Gastroesophageal sphincter (tissue), 3 donors: Measurements from ENCODE around the gene GRK4.

Experiments
- POLR2A ChIP-seq, 2 donors: fragments of 450-650 bp; IDR thresholded peaks; one replicate each; pipeline ENCODE4 v1.6.1; 2017; ENCODE audit warnings: antibody characterized with exemption in 2 of 2, mild to moderate bottlenecking in 2 of 2, moderate library complexity in 1 of 2
- POLR2AphosphoS5 ChIP-seq: sonication (generic); formaldehyde crosslinking; IDR thresholded peaks from one replicate; pipeline ENCODE4 v1.6.1; 2017; ENCODE audit warnings: antibody characterized with exemption
- TF ChIP-seq, protein P1 (sequence below), 4 experiments: fragments of 200-600 bp in 2 of 4; fragments of 450-650 bp in 2 of 4; sonication (generic) in 1 of 4; IDR thresholded peaks; one replicate each; pipeline ENCODE4 v1.5.1; 2017 to 2019; ENCODE audit warnings: antibody characterized with exemption in 4 of 4, mild to moderate bottlenecking in 2 of 4, moderate library complexity in 2 of 4

GRCh38 chr4:2963175-2963965 is at the start of gene GRK4, which contains the start of gene NOP14:
- TF ChIP-seq, protein P1, sequence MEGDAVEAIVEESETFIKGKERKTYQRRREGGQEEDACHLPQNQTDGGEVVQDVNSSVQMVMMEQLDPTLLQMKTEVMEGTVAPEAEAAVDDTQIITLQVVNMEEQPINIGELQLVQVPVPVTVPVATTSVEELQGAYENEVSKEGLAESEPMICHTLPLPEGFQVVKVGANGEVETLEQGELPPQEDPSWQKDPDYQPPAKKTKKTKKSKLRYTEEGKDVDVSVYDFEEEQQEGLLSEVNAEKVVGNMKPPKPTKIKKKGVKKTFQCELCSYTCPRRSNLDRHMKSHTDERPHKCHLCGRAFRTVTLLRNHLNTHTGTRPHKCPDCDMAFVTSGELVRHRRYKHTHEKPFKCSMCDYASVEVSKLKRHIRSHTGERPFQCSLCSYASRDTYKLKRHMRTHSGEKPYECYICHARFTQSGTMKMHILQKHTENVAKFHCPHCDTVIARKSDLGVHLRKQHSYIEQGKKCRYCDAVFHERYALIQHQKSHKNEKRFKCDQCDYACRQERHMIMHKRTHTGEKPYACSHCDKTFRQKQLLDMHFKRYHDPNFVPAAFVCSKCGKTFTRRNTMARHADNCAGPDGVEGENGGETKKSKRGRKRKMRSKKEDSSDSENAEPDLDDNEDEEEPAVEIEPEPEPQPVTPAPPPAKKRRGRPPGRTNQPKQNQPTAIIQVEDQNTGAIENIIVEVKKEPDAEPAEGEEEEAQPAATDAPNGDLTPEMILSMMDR (IDR thresholded peaks at IDR 0.05): peak in 2 of 4 experiments; percentile 24 to 65
- TF ChIP-seq POLR2AphosphoS5: peak; percentile 69
- peak; percentile 39 to 63 for TF ChIP-seq POLR2A (IDR thresholded peaks at IDR 0.05)
